ENCODE measurements around the gene WDR37.
"Not testable (repeated sequence)": the region's sequence is repeated elsewhere in the genome, so short reads cannot be mapped to it uniquely, and the experiment has no call there.

Gene WDR37

DNA sequence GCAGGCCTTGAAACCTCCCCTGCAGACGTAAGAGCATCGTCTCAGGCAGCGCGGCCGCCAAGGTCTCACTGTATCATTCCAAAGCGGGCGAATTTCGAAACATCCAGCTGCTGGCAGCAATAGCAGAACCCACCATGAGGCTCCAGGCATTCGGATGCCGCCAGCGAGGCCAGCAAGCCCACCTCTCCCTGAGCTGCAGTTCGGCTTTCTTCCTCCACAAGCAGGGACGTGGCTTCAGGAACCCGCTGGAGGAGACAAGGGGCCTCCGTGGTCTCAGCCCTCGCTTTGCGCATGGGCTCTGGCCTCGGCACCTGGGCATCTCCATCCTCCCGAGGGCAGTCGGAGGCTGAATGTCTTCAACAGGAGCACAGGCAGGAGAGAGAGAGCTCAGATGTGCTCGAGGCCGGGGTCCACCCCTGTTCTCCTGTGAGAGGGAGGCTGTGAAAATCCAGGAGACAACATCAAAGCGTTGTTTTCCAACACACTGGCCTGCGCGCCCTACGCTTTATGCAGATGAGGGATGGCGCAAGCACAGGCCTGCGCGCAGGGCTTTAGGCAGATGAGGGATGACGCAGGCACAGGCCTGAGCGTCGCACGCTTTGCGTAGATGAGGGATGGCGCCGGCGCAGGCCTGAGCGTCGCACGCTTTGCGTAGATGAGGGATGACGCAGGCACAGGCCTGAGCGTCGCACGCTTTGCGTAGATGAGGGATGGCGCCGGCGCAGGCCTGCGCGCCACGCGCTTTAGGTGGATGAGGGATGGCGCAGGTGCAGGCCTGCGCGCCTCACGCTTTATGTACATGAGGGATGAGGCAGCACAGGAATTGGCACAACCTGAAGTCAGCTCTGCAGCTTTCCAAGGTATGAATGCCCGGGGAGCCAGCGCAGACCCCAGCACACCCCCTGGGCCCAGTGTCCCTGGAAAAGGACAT lies 103.2 kb downstream of the WDR37 start:
- H3K9me3 ChIP-seq (ENCODE audit: low read length): no peaks in the 10 kb centered on the region
- H3K4me3 ChIP-seq (ENCODE audit: low read length): no peak overlapping the region
- no peak overlapping the region for H2AFZ ChIP-seq (ENCODE audit: low read depth, low read length)
- no peaks in the 10 kb centered on the region for H3K4me1 ChIP-seq (ENCODE audit: insufficient read depth, low read length)
- H3K36me3 ChIP-seq (ENCODE audit: insufficient read depth, low read length): no peaks in the 10 kb centered on the region
- H3K27me3 ChIP-seq (ENCODE audit: insufficient read depth, low read length): peaks cover 5% of the 10 kb centered on the region

DNA sequence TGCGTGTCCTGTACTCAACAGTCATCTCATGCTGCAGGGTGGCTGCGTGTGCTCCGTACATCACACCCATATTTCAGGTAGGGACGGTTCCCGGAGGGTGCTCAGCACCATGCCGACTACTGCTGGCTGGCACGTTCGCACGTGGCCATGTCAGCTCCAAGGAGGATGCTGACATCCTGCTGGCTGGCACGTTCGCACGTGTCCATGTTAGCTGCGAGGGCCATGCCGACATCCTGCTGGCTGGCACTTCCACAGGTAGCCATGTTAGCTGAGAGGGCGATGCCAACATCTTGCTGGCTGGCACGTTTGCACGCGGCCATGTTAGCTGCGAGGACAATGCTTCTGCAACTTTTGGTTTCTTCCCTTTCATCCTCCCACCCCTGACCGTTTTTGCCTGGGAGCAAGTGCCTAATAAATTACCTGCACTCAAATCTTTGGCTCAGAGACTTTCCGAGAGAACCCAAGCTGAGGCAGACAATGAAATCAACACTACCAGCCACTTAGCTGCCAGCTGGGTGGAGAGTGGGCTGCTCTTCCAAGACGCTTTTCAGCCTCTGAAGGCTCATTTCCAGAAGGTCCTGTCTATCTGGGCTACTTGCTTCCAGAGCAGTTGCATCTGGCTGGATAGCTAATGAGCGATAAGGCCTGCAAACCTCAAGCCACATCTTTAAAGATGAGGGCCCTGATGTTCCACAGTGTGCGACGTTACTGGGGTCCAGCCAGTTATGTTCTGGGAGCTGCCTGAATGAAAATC lies 104.6 kb downstream of the WDR37 start:
- no peak overlapping the region for H2AFZ ChIP-seq (ENCODE audit: low read depth, low read length)
- no peaks in the 10 kb centered on the region for H3K4me1 ChIP-seq (ENCODE audit: insufficient read depth, low read length)
- no peaks in the 10 kb centered on the region for H3K9me3 ChIP-seq (ENCODE audit: low read length)
- H3K36me3 ChIP-seq (ENCODE audit: insufficient read depth, low read length): no peaks in the 10 kb centered on the region
- no peaks in the 10 kb centered on the region for H3K27me3 ChIP-seq (ENCODE audit: insufficient read depth, low read length)
- H3K4me3 ChIP-seq (ENCODE audit: low read length): no peak overlapping the region

DNA sequence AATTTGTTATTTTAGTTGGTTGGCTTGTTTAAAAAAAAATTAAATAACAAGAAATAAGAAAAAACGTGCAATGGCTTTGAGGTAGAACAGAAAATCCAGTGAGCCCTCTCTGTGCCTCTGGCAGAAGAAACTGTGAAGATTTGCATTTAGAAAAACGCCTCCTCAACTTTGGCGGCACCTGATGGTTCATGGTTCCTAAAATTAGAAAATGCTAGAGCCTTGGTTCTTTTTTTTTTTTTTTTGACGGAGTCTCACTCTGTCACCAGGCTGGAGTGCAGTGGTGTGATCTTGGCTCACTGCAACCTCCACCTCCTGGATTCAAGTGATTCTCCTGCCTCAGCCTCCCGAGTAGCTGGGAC lies 105.1 kb downstream of the WDR37 start:
- not testable (repeated sequence) for H3K27me3 ChIP-seq (ENCODE audit: insufficient read depth, low read length)

DNA sequence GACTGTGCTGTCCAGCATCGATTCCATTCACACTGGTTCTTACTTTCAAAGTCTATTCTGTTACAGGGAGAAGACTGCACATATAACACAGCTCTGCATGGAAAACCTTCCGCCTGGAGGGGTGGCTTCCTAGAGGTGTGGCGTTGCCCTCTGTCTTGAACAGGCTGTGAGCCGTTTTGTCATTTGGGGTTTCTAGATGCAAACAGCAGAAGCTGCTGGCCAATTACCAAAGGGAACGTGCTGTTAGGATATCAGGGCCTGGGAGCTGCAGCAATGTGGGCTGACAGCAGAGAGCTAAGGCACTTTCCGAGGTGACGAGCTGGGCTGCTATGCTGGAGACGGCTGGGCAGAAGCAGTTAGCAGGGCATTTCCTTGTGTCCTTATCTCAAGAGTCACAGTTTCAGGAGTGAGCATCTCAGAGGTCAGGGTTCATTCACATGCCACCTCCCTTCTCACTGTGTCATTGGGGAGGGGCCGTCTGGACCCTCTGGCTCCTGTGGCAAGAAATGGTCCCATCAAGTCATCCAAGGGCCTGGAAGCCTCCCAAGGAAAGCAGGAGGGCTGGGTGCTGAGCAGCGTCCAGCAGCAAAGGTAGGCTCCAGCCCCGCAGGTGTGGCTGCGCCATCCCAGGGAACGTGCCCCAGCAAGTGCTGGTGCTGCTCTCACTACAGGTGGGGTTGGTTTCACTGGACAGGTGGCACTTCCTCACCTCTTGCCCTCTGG lies 106.5 kb downstream of the WDR37 start:
- Histone ChIP-seq H3K4me3 (ENCODE audit: low read length) (no peak overlapping the region), H2AFZ (ENCODE audit: low read depth, low read length) (no peak overlapping the region), H3K4me1 (ENCODE audit: insufficient read depth, low read length) (no peaks in the 10 kb centered on the region), H3K27me3 (ENCODE audit: insufficient read depth, low read length) (no peaks in the 10 kb centered on the region), H3K36me3 (ENCODE audit: insufficient read depth, low read length) (no peaks in the 10 kb centered on the region), H3K9me3 (ENCODE audit: low read length) (no peaks in the 10 kb centered on the region)

More for the DNA sequence above, 105.1 kb downstream of the WDR37 start:
- H3K36me3 ChIP-seq (ENCODE audit: insufficient read depth, low read length); H2AFZ ChIP-seq (ENCODE audit: low read depth, low read length); H3K9me3 ChIP-seq (ENCODE audit: low read length); H3K4me3 ChIP-seq (ENCODE audit: low read length); H3K4me1 ChIP-seq (ENCODE audit: insufficient read depth, low read length): not testable (repeated sequence)

DNA sequence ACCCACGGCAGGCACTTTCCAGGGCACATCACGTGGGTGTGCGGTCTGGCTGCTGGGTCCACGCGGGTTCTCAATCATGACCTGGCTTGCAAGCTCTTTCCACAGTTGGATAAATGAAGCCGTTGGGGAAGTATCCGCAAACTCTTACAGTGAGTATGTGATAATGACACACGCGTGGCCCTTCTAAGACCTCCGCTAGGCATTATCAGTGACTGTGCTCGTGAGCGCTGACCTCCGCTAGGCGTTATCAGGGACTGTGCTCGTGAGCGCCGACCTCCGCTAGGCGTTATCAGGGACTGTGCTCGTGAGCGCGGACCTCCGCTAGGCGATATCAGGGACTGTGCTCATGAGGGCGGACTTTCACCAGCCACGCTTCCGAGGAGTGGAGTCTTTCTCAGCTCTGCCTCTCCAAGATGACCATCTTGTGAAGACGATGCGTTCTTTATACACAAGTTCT lies 107.0 kb downstream of the WDR37 start:
- no peaks in the 10 kb centered on the region for H3K9me3 ChIP-seq (ENCODE audit: low read length)
- H3K27me3 ChIP-seq (ENCODE audit: insufficient read depth, low read length): no peaks in the 10 kb centered on the region
- H3K36me3 ChIP-seq (ENCODE audit: insufficient read depth, low read length): no peaks in the 10 kb centered on the region
- H2AFZ ChIP-seq (ENCODE audit: low read depth, low read length): no peak overlapping the region
- H3K4me1 ChIP-seq (ENCODE audit: insufficient read depth, low read length): no peaks in the 10 kb centered on the region
- no peak overlapping the region for H3K4me3 ChIP-seq (ENCODE audit: low read length)

DNA sequence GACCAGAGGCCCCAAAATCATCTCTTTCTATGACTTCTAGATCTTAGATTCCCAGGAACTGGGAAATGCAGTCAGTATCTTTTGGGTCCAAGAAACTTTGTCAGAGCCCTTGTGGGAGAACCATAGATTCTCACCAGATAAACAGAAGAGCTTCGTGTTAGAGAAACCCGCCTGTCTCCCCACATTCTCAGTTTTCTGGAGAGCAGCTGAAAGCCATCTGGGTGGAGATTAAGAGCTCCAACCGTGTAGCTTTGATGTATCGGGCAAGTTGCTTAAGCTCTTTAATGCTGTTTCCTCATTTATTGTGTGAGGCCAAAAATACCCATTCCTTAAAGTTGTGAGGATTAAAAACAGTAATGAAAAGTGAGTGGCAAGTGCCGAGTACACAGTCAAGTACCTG lies 107.6 kb downstream of the WDR37 start:
- Histone ChIP-seq H3K27me3 (ENCODE audit: insufficient read depth, low read length) (no peaks in the 10 kb centered on the region), H3K4me3 (ENCODE audit: low read length) (no peak overlapping the region), H2AFZ (ENCODE audit: low read depth, low read length) (no peak overlapping the region), H3K36me3 (ENCODE audit: insufficient read depth, low read length) (no peaks in the 10 kb centered on the region), H3K4me1 (ENCODE audit: insufficient read depth, low read length) (no peaks in the 10 kb centered on the region), H3K9me3 (ENCODE audit: low read length) (no peaks in the 10 kb centered on the region)

DNA sequence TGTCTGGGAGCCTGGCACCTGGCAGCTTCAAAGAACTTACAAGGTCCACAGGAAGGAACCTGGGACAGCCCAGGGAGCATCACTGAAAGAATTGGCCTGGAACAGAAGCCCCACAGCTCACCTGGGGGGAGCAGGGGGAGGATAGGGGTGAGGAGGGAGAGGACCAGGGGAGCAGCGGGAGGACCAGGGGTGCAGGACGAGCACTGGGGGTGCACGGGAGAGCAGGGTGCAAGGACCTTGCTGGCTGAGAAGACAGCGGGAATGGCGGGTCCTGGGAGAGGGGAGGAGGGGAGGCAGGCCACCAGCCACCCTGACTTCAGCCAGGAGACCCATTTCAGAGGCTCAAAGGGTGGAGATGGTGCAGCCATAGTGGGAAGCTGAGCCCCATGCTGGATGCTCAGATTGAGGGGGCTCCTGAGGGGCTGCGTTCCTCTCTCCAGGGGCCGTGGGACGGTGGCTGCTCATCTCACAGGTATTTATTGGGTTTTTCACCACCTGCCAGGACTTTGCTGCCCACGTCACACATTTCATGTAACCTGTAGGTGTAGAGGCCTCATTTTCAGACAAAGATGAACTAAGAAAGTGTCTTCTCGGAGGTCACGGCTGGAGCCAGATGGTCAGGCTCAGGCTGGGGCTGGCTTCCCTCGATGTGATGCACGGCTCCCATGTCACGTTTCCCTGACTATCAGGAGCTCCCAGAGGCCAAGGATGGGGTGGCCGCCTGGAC lies 110.1 kb downstream of the WDR37 start:
- no peaks in the 10 kb centered on the region for H3K36me3 ChIP-seq (ENCODE audit: insufficient read depth, low read length)
- H3K4me3 ChIP-seq (ENCODE audit: low read length): no peak overlapping the region
- H2AFZ ChIP-seq (ENCODE audit: low read depth, low read length): no peak overlapping the region
- no peaks in the 10 kb centered on the region for H3K4me1 ChIP-seq (ENCODE audit: insufficient read depth, low read length)
- no peaks in the 10 kb centered on the region for H3K9me3 ChIP-seq (ENCODE audit: low read length)
- H3K27me3 ChIP-seq (ENCODE audit: insufficient read depth, low read length): peaks cover 2% of the 10 kb centered on the region

DNA sequence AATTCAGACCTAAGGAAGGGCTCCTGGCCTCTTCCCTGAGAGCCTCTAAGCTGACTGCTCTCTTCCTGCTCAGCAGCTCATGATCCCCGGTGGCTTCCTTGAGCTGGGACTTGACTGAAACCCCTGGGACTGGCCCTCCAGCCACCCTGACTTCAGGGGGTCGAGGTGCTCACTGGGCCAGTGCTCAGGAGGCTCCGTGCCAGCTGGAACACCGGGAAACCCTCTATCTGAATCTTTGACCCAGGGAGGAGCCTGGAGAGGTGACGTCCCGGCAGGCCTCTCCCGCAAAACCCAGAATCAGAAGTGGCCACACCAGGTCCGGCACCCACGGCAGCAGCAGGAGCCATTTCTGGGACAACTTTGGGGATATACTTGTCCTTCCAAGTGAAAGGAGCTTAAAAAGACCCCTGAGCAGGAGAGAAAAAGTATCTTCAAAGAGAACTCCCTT lies 110.7 kb downstream of the WDR37 start:
- no peaks in the 10 kb centered on the region for H3K4me1 ChIP-seq (ENCODE audit: insufficient read depth, low read length)
- no peak overlapping the region for H2AFZ ChIP-seq (ENCODE audit: low read depth, low read length)
- no peaks in the 10 kb centered on the region for H3K36me3 ChIP-seq (ENCODE audit: insufficient read depth, low read length)
- H3K9me3 ChIP-seq (ENCODE audit: low read length): no peaks in the 10 kb centered on the region
- peaks cover 2% of the 10 kb centered on the region for H3K27me3 ChIP-seq (ENCODE audit: insufficient read depth, low read length)
- no peak overlapping the region for H3K4me3 ChIP-seq (ENCODE audit: low read length)

DNA sequence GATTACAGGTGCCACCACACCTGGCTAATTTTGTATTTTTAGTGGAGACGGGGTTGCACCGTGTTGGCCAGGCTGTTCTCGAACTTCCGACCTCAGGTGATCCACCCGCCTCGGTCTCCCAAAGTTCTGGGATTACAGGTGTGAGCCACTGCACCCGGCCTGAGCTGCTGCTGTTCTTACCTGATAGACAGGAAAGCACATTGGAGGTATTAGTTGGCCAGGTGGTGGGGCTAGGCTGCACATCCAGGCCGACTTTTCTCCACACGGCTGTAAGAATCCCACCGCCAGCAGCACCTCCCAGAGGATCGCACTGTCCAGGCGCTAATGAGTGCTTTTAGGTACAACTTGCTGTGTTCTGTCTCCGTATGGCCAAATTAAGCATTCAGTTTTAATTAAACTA lies 112.6 kb downstream of the WDR37 start:
- Histone ChIP-seq H3K9me3 (ENCODE audit: low read length) (no peaks in the 10 kb centered on the region), H2AFZ (ENCODE audit: low read depth, low read length) (no peak overlapping the region), H3K27me3 (ENCODE audit: insufficient read depth, low read length) (peaks cover 2% of the 10 kb centered on the region), H3K4me3 (ENCODE audit: low read length) (no peak overlapping the region), H3K4me1 (ENCODE audit: insufficient read depth, low read length) (no peaks in the 10 kb centered on the region), H3K36me3 (ENCODE audit: insufficient read depth, low read length) (no peaks in the 10 kb centered on the region)

DNA sequence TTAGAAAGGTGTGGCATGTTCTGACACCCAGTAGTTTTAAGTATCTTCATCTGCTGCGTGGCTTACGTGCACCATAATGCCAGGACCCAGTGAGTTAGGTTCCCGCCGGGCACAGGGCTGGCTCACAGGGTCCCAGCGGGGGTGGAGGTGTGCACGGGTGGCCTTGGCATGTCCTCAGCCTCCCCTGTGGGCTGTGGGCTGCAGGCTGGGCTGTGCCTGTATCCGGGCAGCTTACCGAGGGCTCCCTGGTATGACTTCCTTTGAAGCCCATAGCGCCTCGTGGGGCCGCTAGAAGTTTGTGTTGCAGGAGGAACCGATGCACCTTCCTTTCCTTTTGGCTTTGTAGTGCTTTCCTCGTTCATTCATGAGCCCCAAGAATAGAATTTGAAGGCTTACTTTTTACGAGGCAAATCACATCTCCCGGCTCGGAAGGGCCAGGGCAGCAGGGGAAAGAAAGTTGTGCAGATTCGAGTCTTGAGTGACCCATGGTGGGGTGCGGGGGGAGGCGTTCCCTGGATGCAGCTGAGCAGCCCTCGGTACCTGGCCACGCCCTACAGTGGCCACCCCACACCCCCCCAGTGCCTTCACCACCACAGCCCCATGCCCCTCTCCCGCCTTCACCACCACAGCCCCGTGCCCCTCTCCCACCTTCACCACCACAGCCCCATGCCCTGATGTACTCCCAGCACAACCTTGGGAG lies 113.2 kb downstream of the WDR37 start:
- Histone ChIP-seq H3K4me1 (ENCODE audit: insufficient read depth, low read length) (no peaks in the 10 kb centered on the region), H3K9me3 (ENCODE audit: low read length) (no peaks in the 10 kb centered on the region), H3K4me3 (ENCODE audit: low read length) (no peak overlapping the region), H3K36me3 (ENCODE audit: insufficient read depth, low read length) (no peaks in the 10 kb centered on the region), H3K27me3 (ENCODE audit: insufficient read depth, low read length) (peaks cover 2% of the 10 kb centered on the region), H2AFZ (ENCODE audit: low read depth, low read length) (no peak overlapping the region)

DNA sequence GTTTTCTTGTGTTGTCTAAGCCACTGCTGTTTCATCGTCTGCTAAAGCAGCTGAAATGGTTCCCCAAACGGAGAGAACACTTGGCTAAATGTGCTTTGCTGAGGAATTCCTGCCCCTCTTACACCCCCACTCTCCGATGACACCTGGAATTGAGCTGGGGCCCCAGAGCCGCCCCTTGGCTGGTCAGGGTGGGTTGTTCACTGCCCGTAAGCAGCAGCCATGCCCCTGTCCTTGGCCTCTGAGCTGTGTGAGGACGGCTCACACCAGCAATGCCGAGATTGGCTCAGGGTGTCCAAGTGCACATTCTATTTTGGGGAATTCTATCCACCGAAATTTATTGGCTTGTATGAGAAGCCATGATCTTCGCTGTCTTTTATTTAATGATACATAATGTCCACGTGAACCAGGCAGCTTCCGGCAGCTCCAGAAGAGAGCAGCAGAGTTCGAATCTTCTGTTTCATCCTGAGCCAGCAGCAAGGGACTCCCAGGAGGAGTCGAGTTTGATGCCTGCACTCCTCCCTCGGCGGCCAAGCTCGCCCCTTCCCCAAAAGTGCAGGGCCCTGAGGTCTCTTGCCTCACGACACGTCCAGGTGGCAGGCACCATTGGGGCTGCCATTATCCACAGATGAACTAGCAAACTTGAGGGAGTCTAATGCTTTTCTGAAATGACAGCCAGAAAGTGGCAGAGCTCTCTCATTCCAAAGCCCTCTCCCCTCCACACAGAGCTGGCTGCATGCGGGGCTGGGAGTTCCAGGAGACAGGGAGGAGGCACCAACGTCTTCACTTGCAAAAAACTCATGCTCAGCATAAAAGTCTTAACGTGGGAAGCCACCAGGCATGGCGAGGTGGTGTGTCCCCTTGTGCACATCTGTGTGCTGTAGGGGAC lies 114.0 kb downstream of the WDR37 start:
- no peaks in the 10 kb centered on the region for H3K4me1 ChIP-seq (ENCODE audit: insufficient read depth, low read length)
- H3K36me3 ChIP-seq (ENCODE audit: insufficient read depth, low read length): no peaks in the 10 kb centered on the region
- no peak overlapping the region for H3K4me3 ChIP-seq (ENCODE audit: low read length)

More for the DNA sequence above, 114.0 kb downstream of the WDR37 start:
- Histone ChIP-seq H3K27me3 (ENCODE audit: insufficient read depth, low read length) (peaks cover 2% of the 10 kb centered on the region), H3K9me3 (ENCODE audit: low read length) (no peaks in the 10 kb centered on the region), H2AFZ (ENCODE audit: low read depth, low read length) (no peak overlapping the region)

All from neuron (in vitro differentiated cells).